SK-N-SH (cell line): Measurements from ENCODE around the gene ARHGAP29. TPM values are rescaled to one million over a fixed set of nuclear protein-coding genes. Genes with fewer than 3 reads are reported as not detected.

Experiments used
- CTCF ChIA-PET: fragments of 300-600, 350-600 bp; formaldehyde crosslinking; extraction: SDS; loops from one replicate; lab custom pipeline; 2021; lab: Yijun Ruan, JAX
- POLR2A ChIA-PET: fragments of 350-600 bp; sonication (Branson Sonifier 250); formaldehyde crosslinking; extraction: SDS; loops from one replicate; lab custom pipeline; 2020; ENCODE audit warnings: antibody characterized with exemption, inconsistent platforms; lab: Yijun Ruan, JAX
- DNase-seq: peaks from one replicate; pipeline ENCODE4 v3.0.0; 2012
- H2AFZ ChIP-seq: fragments of 200-600 bp; sonication (generic); 2 replicates; pipeline ENCODE4 v1.8.1; 2016; ENCODE audit warnings: antibody characterized with exemption, mild to moderate bottlenecking, low read depth
- H3F3A ChIP-seq: fragments of 200-600 bp; sonication (generic); replicated peaks from 2 replicates; pipeline ENCODE3; 2016; ENCODE audit warnings: antibody characterized with exemption, mild to moderate bottlenecking; ENCODE audit not compliant: insufficient read depth
- H3K27ac ChIP-seq, 2 experiments: fragments of 200-500 bp in 1 of 2; fragments of 200-600 bp in 1 of 2; sonication (Bioruptor generic) in 1 of 2; sonication (generic), shearing (Covaris generic) in 1 of 2; 2 replicates each; pipeline versions ENCODE4 v1.5.1 to v1.6.1; 2014 to 2016; ENCODE audit warnings: low read depth in 2 of 2, inconsistent platforms in 1 of 2, low read length in 1 of 2, mild to moderate bottlenecking in 1 of 2, mixed read lengths in 1 of 2
- H3K27me3 ChIP-seq: fragments of 200-600 bp; sonication (generic), shearing (Covaris generic); 2 replicates; pipeline ENCODE4 v1.6.1; 2016; ENCODE audit warnings: mixed run types; ENCODE audit not compliant: insufficient read depth
- H3K36me3 ChIP-seq, 2 experiments: fragments of 200-500 bp in 1 of 2; fragments of 200-600 bp in 1 of 2; sonication (Bioruptor generic) in 1 of 2; sonication (generic) in 1 of 2; replicated peaks in 1 of 2; 2 replicates each; pipeline versions ENCODE3 to v1.5.1; 2014 to 2016; ENCODE audit warnings: low read length in 1 of 2, mild to moderate bottlenecking in 1 of 2; ENCODE audit not compliant: insufficient read depth in 2 of 2, control insufficient read depth in 1 of 2
- H3K4me1 ChIP-seq, 2 experiments: fragments of 200-500 bp in 1 of 2; fragments of 200-600 bp in 1 of 2; sonication (Bioruptor generic) in 1 of 2; sonication (generic), shearing (Covaris generic) in 1 of 2; 2 replicates each; pipeline versions ENCODE4 v1.5.1 to v1.6.1; 2014 to 2016; ENCODE audit warnings: low read depth in 1 of 2, low read length in 1 of 2, mixed run types in 1 of 2; ENCODE audit not compliant: insufficient read depth in 2 of 2, control insufficient read depth in 1 of 2
- H3K4me2 ChIP-seq: fragments of 200-600 bp; sonication (generic), shearing (Covaris generic); 2 replicates; pipeline ENCODE4 v1.6.1; 2017; ENCODE audit warnings: mixed run types
- H3K4me3 ChIP-seq, 2 experiments: fragments of 200-500 bp in 1 of 2; fragments of 200-600 bp in 1 of 2; sonication (Bioruptor generic) in 1 of 2; sonication (generic), shearing (Covaris generic) in 1 of 2; 2 replicates each; pipeline versions ENCODE4 v1.5.1 to v1.8.1; 2014 to 2016; ENCODE audit warnings: low read depth in 2 of 2, inconsistent platforms in 1 of 2, low read length in 1 of 2, mild to moderate bottlenecking in 1 of 2, mixed read lengths in 1 of 2, moderate library complexity in 1 of 2
- H3K79me2 ChIP-seq: fragments of 200-600 bp; sonication (generic); 2 replicates; pipeline ENCODE4 v1.8.1; 2017; ENCODE audit warnings: mild to moderate bottlenecking; ENCODE audit not compliant: insufficient read depth
- H3K9ac ChIP-seq: fragments of 200-600 bp; sonication (generic); 2 replicates; pipeline ENCODE4 v1.6.1; 2017; ENCODE audit warnings: mixed run types
- H3K9me2 ChIP-seq: fragments of 200-600 bp; sonication (generic); 2 replicates; pipeline ENCODE4 v1.6.1; 2017; ENCODE audit warnings: mixed run types
- H3K9me3 ChIP-seq: fragments of 200-600 bp; sonication (generic); 2 replicates; pipeline ENCODE4 v1.6.1; 2017; ENCODE audit warnings: mixed run types, mild to moderate bottlenecking, moderate library complexity
- H4K20me1 ChIP-seq: fragments of 200-600 bp; sonication (generic); 2 replicates; pipeline ENCODE4 v1.6.1; 2017; ENCODE audit warnings: mild to moderate bottlenecking, mixed run types; ENCODE audit not compliant: insufficient read depth
- FOSL2 ChIP-seq: IDR thresholded peaks from 2 replicates; pipeline ENCODE4 v1.4.0; 2012; ENCODE audit warnings: low read depth, mild to moderate bottlenecking, moderate library complexity, borderline replicate concordance
- GABPA ChIP-seq: IDR thresholded peaks from 2 replicates; pipeline ENCODE4 v1.4.0; 2012; ENCODE audit warnings: low read depth, mild to moderate bottlenecking
- GATA2 ChIP-seq: sonication (generic); formaldehyde crosslinking; IDR thresholded peaks from 2 replicates; pipeline ENCODE4 v1.5.0; 2020; ENCODE audit warnings: mild to moderate bottlenecking, missing genetic modification reagents
- MXI1 ChIP-seq: IDR thresholded peaks from 2 replicates; pipeline ENCODE4 v1.6.1; 2012; ENCODE audit warnings: mild to moderate bottlenecking, low read depth, low read length, improper control_type of control experiment
- NRF1 ChIP-seq: IDR thresholded peaks from 2 replicates; pipeline ENCODE4 v1.6.1; 2012; ENCODE audit warnings: low read depth, mild to moderate bottlenecking, low read length
- POLR2AphosphoS5 ChIP-seq: IDR thresholded peaks from 2 replicates; pipeline ENCODE4 v1.6.1; 2012; ENCODE audit warnings: low read depth, low read length
- RCOR1 ChIP-seq: fragments of 150-350 bp; IDR thresholded peaks from 2 replicates; pipeline ENCODE4 v1.6.1; 2017; ENCODE audit warnings: antibody characterized with exemption, low read length
- RFX5 ChIP-seq: IDR thresholded peaks from 2 replicates; pipeline ENCODE4 v1.6.1; 2012; ENCODE audit warnings: mild to moderate bottlenecking, improper control_type of control experiment, low read length
- SMC3 ChIP-seq: IDR thresholded peaks from 2 replicates; pipeline ENCODE4 v1.6.1; 2012; ENCODE audit warnings: low read depth, low read length, improper control_type of control experiment
- TCF12 ChIP-seq: IDR thresholded peaks from 2 replicates; pipeline ENCODE4 v1.4.0; 2012
- WGBS: methylation state at CpG from one replicate; pipeline ENCODE4 v1.1.6; 2017; ENCODE audit warnings: low lambda C conversion rate; 5-methylcytosine and 5-hydroxymethylcytosine counted together
- polyA plus RNA-seq, 3 experiments: library from polyadenylated mRNA; depleted of rRNA; stranded (reverse); fragments of >200 nt; gene quantifications; 2 replicates each; pipeline ENCODE4 v1.2.3, GENCODE V29; 2012
- TF ChIP-seq, protein P1 (sequence below): IDR thresholded peaks from 2 replicates; pipeline ENCODE4 v1.6.1; 2012; ENCODE audit warnings: mild to moderate bottlenecking, low read depth, low read length, moderate library complexity

The ARHGAP29 gene
- polyA plus RNA-seq, 1 of the 3 experiments (the other 2 are of a cell fraction) = 20.1 TPM

DNA sequence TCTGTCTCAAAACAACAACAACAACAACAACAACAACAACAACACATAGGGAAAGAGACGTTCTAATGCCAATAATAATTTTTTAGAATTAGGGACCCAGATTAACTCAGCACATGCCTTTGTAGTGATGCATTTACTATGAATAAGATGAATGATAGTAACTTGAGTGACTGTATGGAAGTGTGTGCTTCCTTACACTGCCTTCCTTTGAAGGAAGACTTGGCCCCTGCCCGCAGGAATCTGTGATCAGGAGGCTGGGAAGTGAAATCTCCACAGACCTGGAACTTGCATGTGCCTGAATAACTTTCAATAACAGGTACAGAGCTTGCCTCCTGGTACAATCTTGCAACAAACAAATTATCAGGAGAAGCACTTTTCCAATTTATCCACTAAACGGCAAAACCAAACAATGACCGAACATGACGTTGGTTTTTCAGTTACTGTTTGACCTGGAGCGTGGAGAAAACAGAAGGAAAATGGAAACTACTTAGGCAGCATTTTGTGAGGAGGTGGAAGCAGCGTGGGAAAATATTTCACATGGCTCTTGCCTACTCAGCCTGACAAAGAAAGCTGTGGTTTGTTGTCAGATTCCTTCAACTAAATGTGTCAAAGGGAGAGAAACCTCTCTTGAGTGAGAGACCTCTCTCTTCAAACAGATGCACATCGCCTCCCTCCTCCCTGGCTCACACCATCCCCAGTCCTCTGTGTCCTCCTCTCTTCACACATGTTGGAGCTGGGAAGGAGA is 106.4 kb downstream of the ARHGAP29 start:
- Histone ChIP-seq H3K4me1 (no peaks in the 10 kb centered on the region; a peak in 1 of 4 replicates), H3K27ac (no peak overlapping the region), H3K79me2 (no peaks in the 10 kb centered on the region), H3K4me2 (no peak overlapping the region), H3K9me2 (no peaks in the 10 kb centered on the region), H3K9me3 (no peaks in the 10 kb centered on the region), H3K36me3 (no peaks in the 10 kb centered on the region), H3K27me3 (no peaks in the 10 kb centered on the region), H3K4me3 (no peak overlapping the region), H3F3A (no peaks in the 10 kb centered on the region), H4K20me1 (no peaks in the 10 kb centered on the region), H3K9ac (no peak overlapping the region), H2AFZ (no peak overlapping the region)
- no peak for DNase-seq
- ChIA-PET POLR2A (no interaction called here), CTCF (interaction anchor here (0.6 to 1.0 kb wide), 2 partner anchors 68 to 91 kb away, joined by 3 to 5 read pairs; no protein-coding TSS in a partner anchor)
- TF ChIP-seq FOSL2 = no peak
- 82% methylated on average over 8 of the region's 8 CpGs for WGBS

DNA sequence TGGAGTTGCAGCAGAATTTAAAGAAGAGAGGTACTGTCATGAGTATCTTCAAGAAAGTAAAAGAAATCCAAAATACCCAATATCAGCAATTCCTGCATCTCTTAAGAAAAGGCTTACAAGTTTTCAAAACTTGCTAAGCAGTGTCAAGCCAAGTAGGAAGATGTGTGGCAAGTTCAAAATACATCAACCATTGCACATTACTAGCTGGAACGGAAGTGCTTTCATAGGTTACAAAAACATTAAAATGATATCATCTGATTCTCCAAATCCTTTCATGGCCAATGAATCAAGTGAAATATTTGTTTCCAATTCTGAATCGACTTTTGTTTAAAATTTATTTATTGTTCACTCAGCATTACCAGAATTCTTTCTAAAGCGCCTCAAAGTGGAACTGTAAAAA is 110.7 kb downstream of the ARHGAP29 start:
- Histone ChIP-seq H2AFZ (no peak overlapping the region), H3K9me3 (no peaks in the 10 kb centered on the region), H3F3A (no peaks in the 10 kb centered on the region), H3K9me2 (no peaks in the 10 kb centered on the region), H3K79me2 (no peaks in the 10 kb centered on the region), H3K27ac (no peak overlapping the region), H4K20me1 (no peaks in the 10 kb centered on the region), H3K4me3 (no peak overlapping the region), H3K36me3 (no peaks in the 10 kb centered on the region), H3K4me1 (no peaks in the 10 kb centered on the region; a peak in 1 of 4 replicates), H3K9ac (no peak overlapping the region), H3K4me2 (no peak overlapping the region), H3K27me3 (no peaks in the 10 kb centered on the region)
- CTCF ChIA-PET = interaction anchor here (1.3 to 1.6 kb wide), 2 partner anchors 87 to 209 kb away, joined by 5 to 8 read pairs; no protein-coding TSS in a partner anchor
- no peak for DNase-seq
- 76% methylated on average over 3 of the region's 3 CpGs for WGBS
- POLR2A ChIA-PET = no interaction called here
- TF ChIP-seq RCOR1 = no peak
- no peak for TF ChIP-seq POLR2AphosphoS5
- TF ChIP-seq, protein P1, sequence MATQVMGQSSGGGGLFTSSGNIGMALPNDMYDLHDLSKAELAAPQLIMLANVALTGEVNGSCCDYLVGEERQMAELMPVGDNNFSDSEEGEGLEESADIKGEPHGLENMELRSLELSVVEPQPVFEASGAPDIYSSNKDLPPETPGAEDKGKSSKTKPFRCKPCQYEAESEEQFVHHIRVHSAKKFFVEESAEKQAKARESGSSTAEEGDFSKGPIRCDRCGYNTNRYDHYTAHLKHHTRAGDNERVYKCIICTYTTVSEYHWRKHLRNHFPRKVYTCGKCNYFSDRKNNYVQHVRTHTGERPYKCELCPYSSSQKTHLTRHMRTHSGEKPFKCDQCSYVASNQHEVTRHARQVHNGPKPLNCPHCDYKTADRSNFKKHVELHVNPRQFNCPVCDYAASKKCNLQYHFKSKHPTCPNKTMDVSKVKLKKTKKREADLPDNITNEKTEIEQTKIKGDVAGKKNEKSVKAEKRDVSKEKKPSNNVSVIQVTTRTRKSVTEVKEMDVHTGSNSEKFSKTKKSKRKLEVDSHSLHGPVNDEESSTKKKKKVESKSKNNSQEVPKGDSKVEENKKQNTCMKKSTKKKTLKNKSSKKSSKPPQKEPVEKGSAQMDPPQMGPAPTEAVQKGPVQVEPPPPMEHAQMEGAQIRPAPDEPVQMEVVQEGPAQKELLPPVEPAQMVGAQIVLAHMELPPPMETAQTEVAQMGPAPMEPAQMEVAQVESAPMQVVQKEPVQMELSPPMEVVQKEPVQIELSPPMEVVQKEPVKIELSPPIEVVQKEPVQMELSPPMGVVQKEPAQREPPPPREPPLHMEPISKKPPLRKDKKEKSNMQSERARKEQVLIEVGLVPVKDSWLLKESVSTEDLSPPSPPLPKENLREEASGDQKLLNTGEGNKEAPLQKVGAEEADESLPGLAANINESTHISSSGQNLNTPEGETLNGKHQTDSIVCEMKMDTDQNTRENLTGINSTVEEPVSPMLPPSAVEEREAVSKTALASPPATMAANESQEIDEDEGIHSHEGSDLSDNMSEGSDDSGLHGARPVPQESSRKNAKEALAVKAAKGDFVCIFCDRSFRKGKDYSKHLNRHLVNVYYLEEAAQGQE = no peak
- TF ChIP-seq MXI1 = no peak
- no peak for TF ChIP-seq NRF1
- no peak for TF ChIP-seq RFX5
- no peak for TF ChIP-seq GATA2 (CRISPR knock-in tag)
- no peak for TF ChIP-seq SMC3
- TF ChIP-seq TCF12 = no peak
- TF ChIP-seq GABPA = no peak
